GM12874 (cell line): Measurements from ENCODE around the gene CEP112.

Experiments
- TF ChIP-seq, protein P1 (sequence below): IDR thresholded peaks from 2 replicates; pipeline ENCODE4 v1.5.1; 2011; ENCODE audit warnings: low read depth, mild to moderate bottlenecking, control low read depth, low read length, moderate library complexity; ENCODE audit not compliant: insufficient read depth

Gene CEP112

DNA sequence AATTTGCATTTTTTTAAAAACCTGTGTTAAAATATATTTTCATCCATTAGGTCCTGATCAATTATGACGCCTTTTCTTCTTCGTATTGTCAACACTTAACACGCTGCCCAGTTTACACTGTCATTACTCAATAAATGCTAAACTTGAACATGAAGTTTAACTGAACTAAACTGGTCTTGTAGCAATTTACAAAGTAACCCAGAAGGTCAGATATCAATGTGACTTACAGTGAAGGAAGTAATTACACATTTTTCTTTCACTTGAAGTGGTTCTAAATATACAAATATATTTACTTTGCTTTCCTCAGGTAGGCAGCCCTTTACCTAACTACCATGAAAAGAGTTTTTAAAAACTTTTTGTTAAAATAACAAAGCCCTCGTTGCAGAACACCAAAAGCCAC lies 374.0 kb downstream of the CEP112 start:
- TF ChIP-seq, protein P1, sequence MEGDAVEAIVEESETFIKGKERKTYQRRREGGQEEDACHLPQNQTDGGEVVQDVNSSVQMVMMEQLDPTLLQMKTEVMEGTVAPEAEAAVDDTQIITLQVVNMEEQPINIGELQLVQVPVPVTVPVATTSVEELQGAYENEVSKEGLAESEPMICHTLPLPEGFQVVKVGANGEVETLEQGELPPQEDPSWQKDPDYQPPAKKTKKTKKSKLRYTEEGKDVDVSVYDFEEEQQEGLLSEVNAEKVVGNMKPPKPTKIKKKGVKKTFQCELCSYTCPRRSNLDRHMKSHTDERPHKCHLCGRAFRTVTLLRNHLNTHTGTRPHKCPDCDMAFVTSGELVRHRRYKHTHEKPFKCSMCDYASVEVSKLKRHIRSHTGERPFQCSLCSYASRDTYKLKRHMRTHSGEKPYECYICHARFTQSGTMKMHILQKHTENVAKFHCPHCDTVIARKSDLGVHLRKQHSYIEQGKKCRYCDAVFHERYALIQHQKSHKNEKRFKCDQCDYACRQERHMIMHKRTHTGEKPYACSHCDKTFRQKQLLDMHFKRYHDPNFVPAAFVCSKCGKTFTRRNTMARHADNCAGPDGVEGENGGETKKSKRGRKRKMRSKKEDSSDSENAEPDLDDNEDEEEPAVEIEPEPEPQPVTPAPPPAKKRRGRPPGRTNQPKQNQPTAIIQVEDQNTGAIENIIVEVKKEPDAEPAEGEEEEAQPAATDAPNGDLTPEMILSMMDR = no peak

DNA sequence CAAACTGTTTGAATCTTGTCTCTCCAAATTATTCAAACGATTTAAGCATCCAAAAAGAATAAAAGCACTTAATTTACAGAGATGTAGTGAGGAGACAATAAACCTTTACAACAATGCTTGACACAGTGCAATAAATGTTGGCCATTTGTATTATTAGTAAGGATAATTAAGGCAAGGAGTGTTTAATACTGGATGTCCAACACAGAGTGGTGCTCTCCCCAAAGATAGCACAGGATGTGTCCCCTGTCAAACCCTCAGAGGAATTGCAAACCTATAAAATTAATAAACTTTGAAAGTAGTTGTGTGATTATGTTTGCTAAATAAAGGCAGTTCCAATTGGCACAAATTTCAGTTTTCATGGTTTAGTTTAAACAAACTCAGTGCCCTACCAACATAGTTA lies 377.5 kb downstream of the CEP112 start:
- TF ChIP-seq, protein P1 = no peak

DNA sequence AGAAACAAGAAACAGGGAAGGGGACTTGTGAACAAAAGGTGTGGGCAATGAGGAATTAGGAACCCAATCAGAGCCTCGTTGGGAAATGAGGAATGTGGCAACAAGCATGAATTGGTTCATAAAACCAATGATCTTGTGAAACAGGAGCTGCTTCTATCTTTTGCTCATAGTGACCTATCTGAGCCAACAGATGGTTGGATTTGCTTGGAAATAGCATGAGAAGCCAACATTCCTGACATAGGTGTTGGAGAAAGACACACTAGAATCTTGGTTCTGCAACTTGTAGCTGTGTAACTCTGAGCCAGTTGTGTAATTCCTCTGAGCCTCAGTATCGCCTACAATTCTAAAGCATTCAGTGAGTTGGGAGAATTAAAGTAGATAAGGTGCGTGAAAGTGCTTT lies 378.6 kb downstream of the CEP112 start:
- TF ChIP-seq, protein P1 = no peak

DNA sequence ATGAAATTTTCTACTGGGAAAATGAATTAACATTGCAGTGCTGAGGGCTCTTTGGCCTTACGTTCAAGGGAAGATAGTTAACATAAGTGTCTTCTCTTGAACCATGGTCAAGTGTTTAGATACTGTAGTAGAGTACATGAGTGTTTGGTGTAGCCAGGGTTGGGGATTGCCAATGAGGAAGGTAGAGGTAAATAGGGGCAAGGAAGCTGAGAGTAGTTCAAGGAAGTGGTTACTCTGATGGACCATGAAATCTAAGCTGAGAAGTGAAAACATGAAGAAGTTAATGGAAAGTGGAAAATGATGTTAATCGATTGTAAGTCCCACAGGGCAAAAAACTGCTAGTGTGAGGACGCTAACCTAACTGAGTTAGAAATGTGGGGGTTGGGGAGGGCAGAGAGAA lies 380.9 kb downstream of the CEP112 start:
- TF ChIP-seq, protein P1 = no peak

DNA sequence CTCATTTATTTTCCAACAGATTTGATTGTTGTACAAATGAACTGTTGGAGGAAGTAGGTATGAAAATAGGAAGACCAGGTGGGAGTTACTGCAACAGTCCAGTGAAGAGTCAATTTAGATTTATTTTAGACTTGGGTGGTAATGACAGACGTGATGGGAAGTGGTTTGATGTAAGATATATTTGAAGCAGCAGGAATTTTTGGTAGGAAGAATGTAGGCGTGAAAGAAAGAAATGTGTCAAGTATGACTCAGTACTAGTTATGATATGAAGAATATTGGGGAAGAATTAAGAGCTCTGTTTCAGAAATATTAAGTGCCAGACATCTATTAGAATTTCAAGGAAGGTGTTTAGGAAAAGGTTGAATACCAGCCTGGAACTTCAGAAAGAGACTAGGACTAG lies 382.6 kb downstream of the CEP112 start:
- TF ChIP-seq, protein P1 = no peak

DNA sequence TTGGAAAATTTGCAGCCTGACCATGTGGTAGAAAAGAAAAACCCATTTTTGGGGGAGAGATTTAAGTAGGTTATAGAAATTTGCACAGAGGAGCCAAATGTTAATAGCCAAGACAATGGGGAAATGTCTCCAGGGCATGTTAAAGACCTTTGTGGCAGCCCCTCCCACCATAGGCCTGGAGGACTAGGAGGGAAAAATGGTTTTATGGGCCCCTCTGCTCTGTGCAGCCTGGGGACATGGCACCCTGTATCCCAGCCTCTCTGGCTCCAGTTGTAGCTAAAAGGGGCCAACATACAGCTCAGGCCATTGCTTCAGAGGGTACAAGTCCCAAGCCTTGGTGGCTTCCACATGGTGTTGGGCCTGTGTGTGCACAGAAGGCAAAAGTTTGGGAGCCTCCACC lies 384.6 kb downstream of the CEP112 start:
- TF ChIP-seq, protein P1 = no peak

DNA sequence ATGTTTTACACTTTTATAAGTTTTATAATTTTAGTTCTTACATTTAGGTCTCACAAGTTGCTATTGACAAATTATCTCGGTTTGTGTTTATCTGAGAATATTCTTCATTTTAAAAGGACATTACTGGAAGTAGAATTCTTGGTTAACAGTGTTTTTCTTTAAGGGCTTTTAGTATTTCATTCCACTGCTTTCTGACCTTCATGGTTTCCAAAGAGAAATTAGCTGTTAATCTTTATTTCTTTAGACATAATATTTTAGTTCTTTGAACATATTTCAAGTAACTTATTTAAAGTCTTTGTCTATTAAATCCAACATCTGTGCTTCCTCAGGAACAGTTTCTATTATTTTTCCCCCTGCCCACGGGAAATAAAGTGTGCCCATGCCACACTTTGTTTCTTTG lies 390.4 kb downstream of the CEP112 start:
- TF ChIP-seq, protein P1 = no peak

DNA sequence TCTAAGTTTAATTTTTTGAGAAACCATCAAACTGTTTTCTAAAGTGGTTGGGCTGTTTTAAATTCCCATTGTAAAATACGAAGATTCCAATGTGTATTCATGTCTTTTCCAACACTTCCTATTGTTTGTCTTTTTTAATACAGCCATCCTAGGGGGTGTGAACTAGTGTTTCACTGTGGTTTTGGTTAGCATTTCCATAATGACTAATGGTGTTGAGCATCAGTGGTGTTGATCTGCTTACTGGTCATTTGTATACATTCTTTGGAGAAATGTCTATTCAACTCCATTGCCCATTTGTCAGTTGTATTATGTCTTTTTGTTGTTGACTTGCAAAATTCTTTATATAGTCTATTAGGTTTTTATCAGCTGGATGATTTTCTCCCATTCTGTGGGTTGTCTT lies 391.3 kb downstream of the CEP112 start:
- TF ChIP-seq, protein P1 = no peak
